HFFc6 (cell line): ENCODE results near the gene SPOCK2. TPM values are rescaled to one million over a fixed set of nuclear protein-coding genes. Genes with fewer than 3 reads are reported as not detected.

Source experiments
- DNase-seq: peaks from one replicate; pipeline ENCODE4 v3.0.0-alpha.2; 2018
- H3K27ac Mint-ChIP-seq: 2 replicates; pipeline ENCODE4 v1.8.0; 2020; ENCODE audit warnings: mild to moderate bottlenecking, mixed read lengths
- H3K27me3 Mint-ChIP-seq: 2 replicates; pipeline ENCODE4 v1.8.0; 2021; ENCODE audit warnings: mild to moderate bottlenecking, moderate library complexity, mixed read lengths; ENCODE audit not compliant: insufficient read depth
- H3K36me3 Mint-ChIP-seq: 2 replicates; pipeline ENCODE4 v1.8.0; 2021; ENCODE audit warnings: low read depth, mixed read lengths
- H3K4me1 Mint-ChIP-seq: 2 replicates; pipeline ENCODE4 v1.8.0; 2020; ENCODE audit warnings: low read depth, mixed read lengths
- H3K4me3 Mint-ChIP-seq: 2 replicates; pipeline ENCODE4 v1.8.0; 2020; ENCODE audit warnings: mild to moderate bottlenecking, moderate library complexity, mixed read lengths
- H3K9me3 Mint-ChIP-seq: 2 replicates; pipeline ENCODE4 v1.8.0; 2020; ENCODE audit warnings: mild to moderate bottlenecking, mixed read lengths
- total RNA-seq, 6 experiments: library from RNA; stranded (reverse); fragmentation: NEBNext Ultra II Directional; extraction: Animal tissue kit (Norgen Biotek cat#: 25700); gene quantifications; 2 replicates in 1 of 6; 3 replicates in 5 of 6; pipeline ENCODE4 v1.2.3, GENCODE V29; 2021
- TF ChIP-seq, protein P1 (sequence below): fragments of 200-600 bp; sonication (generic); IDR thresholded peaks from 2 replicates; pipeline ENCODE4 v1.5.0; 2021; ENCODE audit warnings: antibody characterized with exemption, mild to moderate bottlenecking

The SPOCK2 gene
- total RNA-seq, 6 experiments from 2014 or later = not detected

GRCh38 chr10:72081772-72082590 lies 6.4 kb downstream of the SPOCK2 start:
- Mint-ChIP-seq H3K36me3 (no peaks in the 10 kb centered on the region), H3K27me3 (peaks cover 24% of the 10 kb centered on the region), H3K9me3 (no peaks in the 10 kb centered on the region), H3K4me1 (no peaks in the 10 kb centered on the region), H3K27ac (no peak overlapping the region), H3K4me3 (no peak overlapping the region)
- TF ChIP-seq, protein P1, sequence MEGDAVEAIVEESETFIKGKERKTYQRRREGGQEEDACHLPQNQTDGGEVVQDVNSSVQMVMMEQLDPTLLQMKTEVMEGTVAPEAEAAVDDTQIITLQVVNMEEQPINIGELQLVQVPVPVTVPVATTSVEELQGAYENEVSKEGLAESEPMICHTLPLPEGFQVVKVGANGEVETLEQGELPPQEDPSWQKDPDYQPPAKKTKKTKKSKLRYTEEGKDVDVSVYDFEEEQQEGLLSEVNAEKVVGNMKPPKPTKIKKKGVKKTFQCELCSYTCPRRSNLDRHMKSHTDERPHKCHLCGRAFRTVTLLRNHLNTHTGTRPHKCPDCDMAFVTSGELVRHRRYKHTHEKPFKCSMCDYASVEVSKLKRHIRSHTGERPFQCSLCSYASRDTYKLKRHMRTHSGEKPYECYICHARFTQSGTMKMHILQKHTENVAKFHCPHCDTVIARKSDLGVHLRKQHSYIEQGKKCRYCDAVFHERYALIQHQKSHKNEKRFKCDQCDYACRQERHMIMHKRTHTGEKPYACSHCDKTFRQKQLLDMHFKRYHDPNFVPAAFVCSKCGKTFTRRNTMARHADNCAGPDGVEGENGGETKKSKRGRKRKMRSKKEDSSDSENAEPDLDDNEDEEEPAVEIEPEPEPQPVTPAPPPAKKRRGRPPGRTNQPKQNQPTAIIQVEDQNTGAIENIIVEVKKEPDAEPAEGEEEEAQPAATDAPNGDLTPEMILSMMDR = no peak
- DNase-seq = no peak

DNA sequence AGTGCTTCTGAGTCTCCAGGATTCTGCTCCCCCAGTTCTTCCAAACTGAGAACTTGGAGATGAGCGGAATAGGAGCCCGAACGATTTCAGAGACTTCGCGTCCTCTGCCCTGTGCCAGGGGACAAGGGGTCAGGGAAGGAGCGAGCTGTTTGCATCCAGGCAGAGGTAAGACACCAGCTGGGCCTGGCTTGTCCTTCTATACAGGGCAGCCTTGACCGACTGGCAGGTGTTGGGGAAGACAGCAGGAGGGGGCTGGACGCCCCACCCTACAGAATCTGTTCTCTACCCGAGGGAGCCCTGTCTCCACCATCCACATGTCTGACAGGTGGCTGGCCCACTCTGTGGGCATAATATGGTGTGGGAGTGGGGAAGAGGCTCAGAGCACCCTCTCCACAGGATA lies 7.1 kb downstream of the SPOCK2 start:
- no peak for DNase-seq
- TF ChIP-seq, protein P1 = no peak
- Mint-ChIP-seq H3K27me3 (peaks cover 22% of the 10 kb centered on the region), H3K27ac (no peak overlapping the region), H3K4me1 (no peaks in the 10 kb centered on the region), H3K9me3 (no peaks in the 10 kb centered on the region), H3K36me3 (no peaks in the 10 kb centered on the region), H3K4me3 (no peak overlapping the region)

DNA sequence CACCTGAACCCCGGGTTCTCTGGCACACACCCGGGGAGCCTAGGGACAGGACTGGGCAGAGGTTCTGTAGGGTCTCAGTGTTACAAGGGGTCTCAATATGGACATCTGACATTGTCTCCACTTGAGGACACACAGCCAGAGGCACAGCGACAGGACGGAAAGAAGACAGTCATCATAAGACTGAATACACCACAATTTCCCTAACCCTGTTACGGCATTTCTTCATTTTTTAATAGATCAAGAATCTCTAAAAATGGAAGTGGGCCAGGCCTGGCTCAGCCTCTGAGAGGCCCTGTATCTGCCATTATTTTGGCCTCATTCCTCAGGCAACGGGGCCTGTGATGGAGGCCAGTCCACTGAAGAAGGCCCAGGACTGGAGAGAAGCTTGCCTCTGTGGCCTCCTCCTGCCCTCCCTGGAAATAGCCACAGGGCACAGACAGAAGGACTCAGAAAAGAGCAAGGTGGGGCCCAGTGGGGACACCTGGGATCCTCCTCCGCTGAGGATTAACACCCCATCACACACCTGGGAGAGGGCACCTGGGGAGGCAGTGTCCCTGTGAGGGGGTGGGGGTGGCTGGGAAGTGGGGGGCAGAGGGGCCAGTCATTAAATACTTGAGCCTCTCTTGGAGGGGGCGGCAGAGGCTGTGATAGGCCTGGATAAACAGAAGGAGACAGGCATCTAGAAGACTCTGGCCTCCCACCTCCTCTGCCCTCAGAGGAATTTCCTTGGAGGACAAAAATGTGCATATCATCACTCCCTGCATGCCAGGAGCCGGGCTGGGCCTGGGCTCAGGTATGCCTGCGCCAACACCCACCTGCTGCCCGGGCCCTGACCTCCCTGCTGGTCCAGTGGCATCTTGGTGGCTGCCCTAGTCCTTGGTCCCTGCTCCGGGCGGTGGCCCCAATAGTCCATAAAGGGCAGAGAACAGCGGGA lies 8.0 kb downstream of the SPOCK2 start:
- no peaks in the 10 kb centered on the region for H3K4me1 Mint-ChIP-seq
- peaks cover 26% of the 10 kb centered on the region for H3K27me3 Mint-ChIP-seq
- H3K27ac Mint-ChIP-seq = no peak overlapping the region
- H3K4me3 Mint-ChIP-seq = no peak overlapping the region
- no peaks in the 10 kb centered on the region for H3K9me3 Mint-ChIP-seq
- DNase-seq = no peak
- no peaks in the 10 kb centered on the region for H3K36me3 Mint-ChIP-seq
- TF ChIP-seq, protein P1 = no peak

GRCh38 chr10:72079356-72079755 lies 9.0 kb downstream of the SPOCK2 start:
- no peak overlapping the region for H3K27ac Mint-ChIP-seq
- no peaks in the 10 kb centered on the region for H3K9me3 Mint-ChIP-seq
- no peaks in the 10 kb centered on the region for H3K36me3 Mint-ChIP-seq
- H3K4me1 Mint-ChIP-seq = no peaks in the 10 kb centered on the region
- peaks cover 28% of the 10 kb centered on the region for H3K27me3 Mint-ChIP-seq
- no peak overlapping the region for H3K4me3 Mint-ChIP-seq
- no peak for DNase-seq
- TF ChIP-seq, protein P1 = no peak

DNA sequence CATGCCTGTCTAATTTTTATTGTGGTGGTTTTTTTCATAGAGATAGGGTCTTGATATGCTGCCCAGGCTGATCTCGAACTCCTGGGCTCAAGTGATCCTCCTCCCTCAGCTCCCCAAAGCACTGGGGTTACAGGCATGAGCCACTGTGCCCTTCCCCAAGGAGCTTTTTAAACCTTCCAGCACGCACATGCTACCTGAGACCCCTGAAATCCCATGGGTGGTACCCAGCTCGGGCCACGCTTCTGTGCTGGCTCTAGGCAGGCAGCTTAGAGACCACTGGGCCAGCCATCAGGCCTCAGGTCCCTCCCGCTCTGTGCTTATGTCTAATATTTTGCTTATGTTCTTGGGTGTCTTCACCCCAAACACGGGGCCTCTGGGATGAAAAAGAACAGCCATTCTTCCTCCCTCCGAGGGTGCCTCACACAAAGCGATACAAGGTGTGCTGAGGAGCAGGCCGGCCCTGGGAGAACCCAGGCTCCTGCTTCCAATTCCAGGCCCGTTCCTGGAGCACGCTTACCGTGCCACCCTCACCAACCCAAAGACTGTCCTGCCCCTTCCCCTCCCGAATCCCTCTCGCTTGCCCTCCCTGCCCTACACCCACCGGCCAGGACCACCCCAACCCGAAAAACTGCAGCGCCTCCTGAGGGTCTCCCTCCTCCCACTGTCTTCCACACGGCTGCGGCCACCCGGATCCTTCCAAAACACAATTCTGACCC lies 10.9 kb downstream of the SPOCK2 start:
- Mint-ChIP-seq H3K4me3 (no peak overlapping the region), H3K9me3 (no peaks in the 10 kb centered on the region), H3K27ac (no peak overlapping the region), H3K36me3 (no peaks in the 10 kb centered on the region), H3K27me3 (peaks cover 40% of the 10 kb centered on the region), H3K4me1 (no peaks in the 10 kb centered on the region)
- no peak for DNase-seq
- TF ChIP-seq, protein P1 = no peak
